ENCODE measurements around the gene S1PR1.

Gene S1PR1

GRCh38 chr1:101233495-101233894, 3.3 kb upstream of the S1PR1 start:
- no peak overlapping the region for H3K4me3 ChIP-seq
- H3K27me3 ChIP-seq = peaks cover 0 to 36% (median 35%) of the 10 kb centered on the region in 11 experiments; a peak in 20 of 22 replicates
- no peak for TF ChIP-seq Cebpa-rat (IDR thresholded peaks at IDR 0.05)
- H3K9me3 ChIP-seq (replicated peaks in 1 of 11) = peaks cover 0 to 5% (median 0%) of the 10 kb centered on the region in 11 experiments; a peak in 1 of 22 replicates
- peaks cover 0 to 31% (median 18%) of the 10 kb centered on the region in 10 experiments; a peak in 17 of 20 replicates for H3K4me1 ChIP-seq
- H3K36me3 ChIP-seq = no peaks in the 10 kb centered on the region
- H4K20me1 ChIP-seq = no peaks in the 10 kb centered on the region
- no peak overlapping the region for H3K27ac ChIP-seq
- no peak overlapping the region for H3K9ac ChIP-seq
- no peak overlapping the region for H3K4me2 ChIP-seq

GRCh38 chr1:101235216-101235695, 1.6 kb upstream of the S1PR1 start:
- Histone ChIP-seq H3K27ac (no peak overlapping the region; a peak in 1 of 22 replicates), H3K27me3 (peaks cover 0 to 38% (median 35%) of the 10 kb centered on the region in 11 experiments; a peak in 20 of 22 replicates), H3K9me3 (replicated peaks in 1 of 11) (peaks cover 0 to 5% (median 0%) of the 10 kb centered on the region in 11 experiments; a peak in 2 of 22 replicates), H3K4me1 (peaks cover 14 to 48% (median 35%) of the 10 kb centered on the region in 10 experiments), H3K36me3 (peaks cover 10 to 15% (median 14%) of the 10 kb centered on the region in 11 experiments; a peak in 21 of 22 replicates), H4K20me1 (peaks cover 0 to 14% (median 10%) of the 10 kb centered on the region in 11 experiments; a peak in 8 of 22 replicates), H3K4me3 (peak overlapping the region in 3 of 10 experiments; percentile 65 to 80 (median 75); a peak in 6 of 20 replicates), H3K4me2 (peak overlapping the region; percentile 88 to 98 (median 95); a peak in 21 of 22 replicates), H3K9ac (peak overlapping the region in 3 of 11 experiments; percentile 74 to 86 (median 81); a peak in 5 of 22 replicates)
- no peak for TF ChIP-seq Cebpa-rat (IDR thresholded peaks at IDR 0.05)

GRCh38 chr1:101235696-101236515, 913 bp upstream of the S1PR1 start:
- Histone ChIP-seq H3K4me1 (peaks cover 21 to 49% (median 36%) of the 10 kb centered on the region in 10 experiments), H3K4me3 (peak overlapping the region; percentile 65 to 90 (median 76)), H3K27ac (peak overlapping the region; percentile 50 to 86 (median 74); a peak in 20 of 22 replicates), H4K20me1 (peaks cover 0 to 21% (median 10%) of the 10 kb centered on the region in 11 experiments; a peak in 8 of 22 replicates), H3K9ac (peak overlapping the region; percentile 66 to 88 (median 81)), H3K36me3 (peaks cover 10 to 21% (median 20%) of the 10 kb centered on the region in 11 experiments; a peak in 21 of 22 replicates), H3K4me2 (peak overlapping the region; percentile 88 to 98 (median 95)), H3K27me3 (peaks cover 0 to 38% (median 35%) of the 10 kb centered on the region in 11 experiments; a peak in 20 of 22 replicates), H3K9me3 (replicated peaks in 1 of 11) (peaks cover 0 to 5% (median 0%) of the 10 kb centered on the region in 11 experiments; a peak in 2 of 22 replicates)
- TF ChIP-seq Cebpa-rat (IDR thresholded peaks at IDR 0.05) = no peak

GRCh38 chr1:101237229-101237837, 514 bp downstream of the S1PR1 start:
- peak overlapping the region; percentile 88 to 98 (median 95) for H3K4me2 ChIP-seq
- H3K27ac ChIP-seq = peak overlapping the region; percentile 50 to 86 (median 74)
- peaks cover 0 to 38% (median 35%) of the 10 kb centered on the region in 11 experiments; a peak in 20 of 22 replicates for H3K27me3 ChIP-seq
- H3K4me1 ChIP-seq = peaks cover 30 to 54% (median 42%) of the 10 kb centered on the region in 10 experiments
- H3K9ac ChIP-seq = peak overlapping the region; percentile 66 to 88 (median 81)
- peak overlapping the region; percentile 65 to 90 (median 76) for H3K4me3 ChIP-seq
- peaks cover 0 to 34% (median 10%) of the 10 kb centered on the region in 11 experiments; a peak in 8 of 22 replicates for H4K20me1 ChIP-seq
- H3K36me3 ChIP-seq = peaks cover 10 to 35% (median 28%) of the 10 kb centered on the region in 11 experiments
- peaks cover 0 to 4% (median 0%) of the 10 kb centered on the region in 11 experiments; a peak in 1 of 22 replicates for H3K9me3 ChIP-seq (replicated peaks in 1 of 11)
- peak in 2 of 11 experiments; percentile 26 to 75; a peak in 3 of 22 replicates for TF ChIP-seq Cebpa-rat (IDR thresholded peaks at IDR 0.05)

GRCh38 chr1:101238031-101238628, 1.3 kb downstream of the S1PR1 start:
- peak overlapping the region; percentile 80 to 98 (median 95) for H3K4me2 ChIP-seq
- H3K4me3 ChIP-seq = peak overlapping the region; percentile 65 to 90 (median 76)
- peaks cover 10 to 41% (median 33%) of the 10 kb centered on the region in 11 experiments for H3K36me3 ChIP-seq
- peaks cover 0 to 34% (median 10%) of the 10 kb centered on the region in 11 experiments; a peak in 8 of 22 replicates for H4K20me1 ChIP-seq
- H3K9me3 ChIP-seq (replicated peaks in 1 of 11) = peaks cover 0 to 4% (median 0%) of the 10 kb centered on the region in 11 experiments; a peak in 1 of 22 replicates
- peak overlapping the region; percentile 12 to 86 (median 56); a peak in 19 of 22 replicates for H3K27ac ChIP-seq
- H3K4me1 ChIP-seq = peaks cover 30 to 54% (median 42%) of the 10 kb centered on the region in 10 experiments
- peak overlapping the region; percentile 42 to 88 (median 65); a peak in 21 of 22 replicates for H3K9ac ChIP-seq
- no peak for TF ChIP-seq Cebpa-rat (IDR thresholded peaks at IDR 0.05)
- peaks cover 0 to 38% (median 35%) of the 10 kb centered on the region in 11 experiments; a peak in 20 of 22 replicates for H3K27me3 ChIP-seq

- Histone ChIP-seq H3K36me3 (peaks cover 10 to 45% (median 33%) of the 10 kb centered on the region in 11 experiments), H4K20me1 (peaks cover 0 to 34% (median 10%) of the 10 kb centered on the region in 11 experiments; a peak in 8 of 22 replicates), H3K4me1 (peaks cover 30 to 54% (median 42%) of the 10 kb centered on the region in 10 experiments), H3K9me3 (replicated peaks in 1 of 11) (peaks cover 0 to 4% (median 0%) of the 10 kb centered on the region in 11 experiments; a peak in 2 of 22 replicates), H3K9ac (peak overlapping the region; percentile 42 to 88 (median 65); a peak in 20 of 22 replicates), H3K27ac (peak overlapping the region; percentile 12 to 86 (median 56); a peak in 19 of 22 replicates), H3K4me3 (peak overlapping the region; percentile 65 to 90 (median 76)), H3K4me2 (peak overlapping the region; percentile 80 to 98 (median 95)), H3K27me3 (peaks cover 0 to 38% (median 35%) of the 10 kb centered on the region in 11 experiments; a peak in 20 of 22 replicates)
- no peak for TF ChIP-seq Cebpa-rat (IDR thresholded peaks at IDR 0.05)
Measured at GRCh38 chr1:101238681-101239094, 1.9 kb downstream of the S1PR1 start.
